ENCODE data around the gene NEK9.
"Not testable (repeated sequence)": the region's sequence is repeated elsewhere in the genome, so short reads cannot be mapped to it uniquely, and the experiment has no call there.

Gene NEK9

DNA sequence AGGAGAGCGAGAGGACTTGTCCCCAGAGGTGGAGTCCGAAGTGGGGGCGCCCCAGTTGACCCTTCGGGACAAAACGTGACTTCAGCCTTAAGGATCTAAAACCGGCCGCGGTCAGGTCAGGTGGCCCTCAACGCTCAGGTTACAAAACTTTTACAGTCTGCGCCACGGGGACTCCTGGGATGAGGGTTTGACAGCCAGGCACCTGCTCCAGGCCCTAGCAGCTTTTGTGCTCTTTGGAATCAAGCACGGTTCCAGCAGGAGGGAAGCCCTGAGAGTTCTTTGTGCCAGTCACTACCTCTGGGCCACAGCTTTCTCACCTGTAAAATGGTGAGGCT lies 57.1 kb downstream of the NEK9 start:
- Histone ChIP-seq H3K36me3 (ENCODE audit: control insufficient read depth, insufficient read depth, low read length) (no peaks in the 10 kb centered on the region), H3K4me3 (replicated peaks; ENCODE audit: low read depth, low read length) (peak overlapping the region; percentile 80), H3K27me3 (replicated peaks; ENCODE audit: control insufficient read depth, insufficient read depth, low read length) (no peaks in the 10 kb centered on the region)
- DNase-seq (ENCODE audit: extremely low read depth, insufficient read length): no peak
- TF ChIP-seq CTCF (IDR thresholded peaks at IDR 0.05; ENCODE audit: insufficient read depth, low read length, poor library complexity, severe bottlenecking): no peak

GRCh38 chr14:75069121-75069810 lies 57.6 kb downstream of the NEK9 start, which contains the start of gene ZC2HC1C:
Gene ZC2HC1C (plus strand): TSS chr14:75069641. CDS start chr14:75070574, 933 bp downstream.
- TF ChIP-seq CTCF (IDR thresholded peaks at IDR 0.05; ENCODE audit: insufficient read depth, low read length, poor library complexity, severe bottlenecking): no peak
- no peaks in the 10 kb centered on the region for H3K36me3 ChIP-seq (ENCODE audit: control insufficient read depth, insufficient read depth, low read length)
- no peaks in the 10 kb centered on the region for H3K27me3 ChIP-seq (replicated peaks; ENCODE audit: control insufficient read depth, insufficient read depth, low read length)
- peak; percentile 87 for DNase-seq (ENCODE audit: extremely low read depth, insufficient read length)
- H3K4me3 ChIP-seq (replicated peaks; ENCODE audit: low read depth, low read length): peak within 1 kb of the TSS; percentile 80

DNA sequence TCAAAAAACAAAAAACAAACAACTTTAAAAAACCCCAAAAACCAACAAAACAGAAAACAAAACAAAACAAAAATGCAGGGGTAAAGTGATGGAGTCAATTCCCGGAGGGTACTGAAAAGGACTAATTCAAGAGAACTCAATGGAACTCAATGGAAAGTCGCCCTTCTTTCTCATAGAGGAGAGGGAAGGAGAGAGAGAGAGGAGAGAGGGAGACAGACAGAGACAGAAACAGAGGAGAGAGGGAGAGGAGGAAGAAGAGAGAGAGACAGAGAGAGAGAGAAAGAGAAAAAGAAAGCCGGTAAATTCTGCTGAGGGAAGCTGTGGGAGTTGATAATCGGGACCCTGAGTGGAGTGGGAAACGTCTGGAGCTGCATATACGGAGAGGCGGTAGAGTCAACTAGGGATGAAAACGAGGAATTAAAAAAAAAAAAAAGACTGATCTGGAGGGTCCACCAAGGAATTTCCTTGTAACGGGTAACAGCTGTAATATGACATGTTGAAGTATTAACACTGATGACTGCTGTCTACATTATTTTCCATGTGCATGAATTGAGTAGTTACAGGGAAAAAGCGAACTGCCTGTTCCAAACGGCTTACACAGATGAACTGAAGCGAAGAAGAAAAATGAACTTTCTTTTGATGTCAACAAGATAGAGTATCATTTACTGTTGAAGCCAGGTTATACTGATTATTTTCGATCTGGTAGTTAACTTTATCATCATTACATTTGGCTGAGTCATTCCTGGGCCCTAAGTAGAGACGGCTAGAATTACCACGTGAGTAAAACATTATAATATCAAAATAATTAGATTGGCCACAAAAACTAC lies 58.3 kb downstream of the NEK9 start:
- no peak for DNase-seq (ENCODE audit: extremely low read depth, insufficient read length)
- TF ChIP-seq CTCF (IDR thresholded peaks at IDR 0.05; ENCODE audit: insufficient read depth, low read length, poor library complexity, severe bottlenecking): no peak
- H3K4me3 ChIP-seq (replicated peaks; ENCODE audit: low read depth, low read length): peak overlapping the region; percentile 80

DNA sequence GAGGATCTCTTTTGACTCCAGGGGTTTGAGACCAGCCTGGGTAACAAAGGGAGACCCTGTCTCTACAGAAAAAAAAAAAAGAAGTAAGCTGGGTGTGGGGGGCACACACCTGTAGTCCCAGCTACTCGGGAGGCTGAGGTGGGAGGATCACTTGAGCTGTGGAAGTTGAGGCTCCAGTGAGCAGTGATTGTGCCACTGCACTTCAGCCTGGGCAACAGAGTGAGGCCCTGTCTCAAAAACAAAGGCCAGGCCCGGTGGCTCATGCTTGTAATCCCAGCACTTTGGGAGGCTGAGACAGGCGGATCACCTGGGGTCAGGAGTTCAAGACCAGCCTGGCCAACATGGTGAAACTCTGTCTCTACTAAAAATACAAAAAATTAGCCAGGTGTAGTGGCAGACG lies 59.1 kb downstream of the NEK9 start:
- not testable (repeated sequence) for H3K36me3 ChIP-seq (ENCODE audit: control insufficient read depth, insufficient read depth, low read length); H3K27me3 ChIP-seq (replicated peaks; ENCODE audit: control insufficient read depth, insufficient read depth, low read length); DNase-seq (ENCODE audit: extremely low read depth, insufficient read length); H3K4me3 ChIP-seq (replicated peaks; ENCODE audit: low read depth, low read length)

More for the DNA sequence above, 58.3 kb downstream of the NEK9 start:
- Histone ChIP-seq H3K36me3 (ENCODE audit: control insufficient read depth, insufficient read depth, low read length) (no peaks in the 10 kb centered on the region), H3K27me3 (replicated peaks; ENCODE audit: control insufficient read depth, insufficient read depth, low read length) (no peaks in the 10 kb centered on the region)

GRCh38 chr14:75067212-75067611 lies 59.6 kb downstream of the NEK9 start:
- DNase-seq (ENCODE audit: extremely low read depth, insufficient read length): no peak
- no peak for TF ChIP-seq CTCF (IDR thresholded peaks at IDR 0.05; ENCODE audit: insufficient read depth, low read length, poor library complexity, severe bottlenecking)
- no peaks in the 10 kb centered on the region for H3K27me3 ChIP-seq (replicated peaks; ENCODE audit: control insufficient read depth, insufficient read depth, low read length)
- H3K4me3 ChIP-seq (replicated peaks; ENCODE audit: low read depth, low read length): no peak overlapping the region
- no peaks in the 10 kb centered on the region for H3K36me3 ChIP-seq (ENCODE audit: control insufficient read depth, insufficient read depth, low read length)

DNA sequence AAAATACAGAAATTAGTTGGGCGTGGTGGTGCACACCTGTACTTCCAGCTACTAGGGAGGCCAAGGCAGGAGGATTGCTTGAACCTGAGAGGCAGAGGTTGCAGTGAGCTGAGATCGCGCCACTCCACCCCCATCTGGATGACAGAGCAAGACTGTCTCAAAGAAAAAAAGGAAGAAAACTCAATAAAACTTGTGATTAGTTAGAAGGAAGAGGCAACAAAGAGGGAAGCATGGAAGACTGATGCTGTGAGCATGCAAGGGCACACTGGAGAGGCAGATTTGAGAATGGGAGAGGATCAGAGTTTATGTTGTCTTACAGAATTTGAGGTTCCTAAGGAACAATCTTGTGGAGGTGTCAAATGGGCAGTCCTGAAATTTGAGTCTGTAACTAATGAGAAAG lies 60.2 kb downstream of the NEK9 start:
- TF ChIP-seq CTCF (IDR thresholded peaks at IDR 0.05; ENCODE audit: insufficient read depth, low read length, poor library complexity, severe bottlenecking): no peak
- Histone ChIP-seq H3K4me3 (replicated peaks; ENCODE audit: low read depth, low read length) (no peak overlapping the region), H3K27me3 (replicated peaks; ENCODE audit: control insufficient read depth, insufficient read depth, low read length) (no peaks in the 10 kb centered on the region), H3K36me3 (ENCODE audit: control insufficient read depth, insufficient read depth, low read length) (no peaks in the 10 kb centered on the region)
- DNase-seq (ENCODE audit: extremely low read depth, insufficient read length): no peak
